ENCODE data around the gene UCK2.

UCK2 gene

DNA sequence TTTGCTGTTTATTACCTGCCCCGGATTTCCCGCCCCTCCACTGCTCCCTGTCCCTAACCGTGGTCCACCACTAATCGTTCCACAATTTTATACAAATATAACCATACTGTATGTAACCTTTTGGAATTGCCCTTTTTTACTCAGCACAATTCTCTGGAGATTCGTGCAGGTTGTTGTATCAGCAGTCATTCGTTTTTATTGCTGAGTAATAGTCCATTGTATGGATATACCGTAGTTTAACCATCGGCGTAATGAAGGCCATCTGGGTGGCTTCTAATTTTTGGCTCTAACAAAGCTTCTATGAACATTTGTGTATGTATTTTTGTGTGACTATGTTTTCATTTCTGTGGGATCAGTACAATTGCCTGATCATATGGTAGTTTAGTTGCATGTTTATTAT, 50.0 kb downstream of the UCK2 start:
- TF ChIP-seq, protein P1, sequence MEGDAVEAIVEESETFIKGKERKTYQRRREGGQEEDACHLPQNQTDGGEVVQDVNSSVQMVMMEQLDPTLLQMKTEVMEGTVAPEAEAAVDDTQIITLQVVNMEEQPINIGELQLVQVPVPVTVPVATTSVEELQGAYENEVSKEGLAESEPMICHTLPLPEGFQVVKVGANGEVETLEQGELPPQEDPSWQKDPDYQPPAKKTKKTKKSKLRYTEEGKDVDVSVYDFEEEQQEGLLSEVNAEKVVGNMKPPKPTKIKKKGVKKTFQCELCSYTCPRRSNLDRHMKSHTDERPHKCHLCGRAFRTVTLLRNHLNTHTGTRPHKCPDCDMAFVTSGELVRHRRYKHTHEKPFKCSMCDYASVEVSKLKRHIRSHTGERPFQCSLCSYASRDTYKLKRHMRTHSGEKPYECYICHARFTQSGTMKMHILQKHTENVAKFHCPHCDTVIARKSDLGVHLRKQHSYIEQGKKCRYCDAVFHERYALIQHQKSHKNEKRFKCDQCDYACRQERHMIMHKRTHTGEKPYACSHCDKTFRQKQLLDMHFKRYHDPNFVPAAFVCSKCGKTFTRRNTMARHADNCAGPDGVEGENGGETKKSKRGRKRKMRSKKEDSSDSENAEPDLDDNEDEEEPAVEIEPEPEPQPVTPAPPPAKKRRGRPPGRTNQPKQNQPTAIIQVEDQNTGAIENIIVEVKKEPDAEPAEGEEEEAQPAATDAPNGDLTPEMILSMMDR (IDR thresholded peaks at IDR 0.05) = no peak
- DNase-seq (ENCODE audit: low spot score) = no peak

DNA sequence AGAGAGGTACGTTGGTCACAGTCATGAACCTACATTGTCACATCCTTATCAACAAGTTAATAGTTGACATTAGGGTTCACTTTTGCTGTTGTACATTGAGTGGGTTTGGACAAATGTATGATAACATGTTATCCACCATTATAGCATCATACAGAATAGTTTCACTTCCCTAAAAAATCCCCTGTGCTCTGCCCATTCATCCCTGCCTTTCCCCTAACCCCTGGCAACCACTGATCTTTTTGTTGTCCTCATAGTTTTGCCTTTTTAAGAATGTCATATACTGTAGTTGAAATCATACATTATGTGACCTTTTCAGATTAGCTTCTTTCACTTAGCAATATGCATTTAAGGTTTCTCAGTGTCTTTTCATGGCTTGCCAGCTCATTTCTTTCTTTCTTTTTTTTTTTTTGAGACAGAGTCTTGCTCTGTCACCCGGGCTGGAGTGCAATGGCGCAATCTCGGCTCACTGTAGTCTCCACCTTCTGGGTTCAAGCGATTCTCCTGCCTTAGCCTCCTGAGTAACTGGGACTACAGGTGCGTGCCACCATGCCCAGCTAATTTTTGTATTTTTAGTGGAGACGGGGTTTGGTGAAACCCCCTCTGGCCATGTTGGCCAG, 50.6 kb downstream of the UCK2 start:
- Histone ChIP-seq H3K27ac (no peak overlapping the region), H3K4me3 (no peak overlapping the region)
- DNase-seq (ENCODE audit: low spot score) = no peak
- TF ChIP-seq, protein P1 (IDR thresholded peaks at IDR 0.05) = no peak

More for the DNA sequence above, 50.0 kb downstream of the UCK2 start:
- Histone ChIP-seq H3K27ac (no peak overlapping the region), H3K4me3 (no peak overlapping the region)

DNA sequence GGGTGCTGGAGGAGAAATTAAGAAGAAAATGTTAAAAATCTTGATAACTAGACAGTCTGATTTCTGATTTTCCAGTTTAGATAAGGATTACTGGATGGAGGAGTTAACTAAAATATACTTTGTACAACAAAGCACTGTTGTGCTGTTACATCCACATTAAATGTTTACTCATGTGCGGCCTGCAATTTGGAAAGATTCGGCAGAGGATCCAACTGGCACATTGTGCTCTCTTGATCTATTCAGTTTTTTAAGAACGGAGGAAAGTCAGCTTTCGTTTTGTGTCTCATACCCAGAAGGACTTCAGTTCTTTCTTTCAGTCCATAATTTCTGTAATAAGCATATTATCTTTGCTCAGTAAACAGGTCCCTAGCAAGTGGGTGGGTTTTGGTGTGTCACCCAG, 52.5 kb downstream of the UCK2 start:
- Histone ChIP-seq H3K4me3 (no peak overlapping the region), H3K27ac (no peak overlapping the region)
- TF ChIP-seq, protein P1 (IDR thresholded peaks at IDR 0.05) = no peak
- no peak for DNase-seq (ENCODE audit: low spot score)

DNA sequence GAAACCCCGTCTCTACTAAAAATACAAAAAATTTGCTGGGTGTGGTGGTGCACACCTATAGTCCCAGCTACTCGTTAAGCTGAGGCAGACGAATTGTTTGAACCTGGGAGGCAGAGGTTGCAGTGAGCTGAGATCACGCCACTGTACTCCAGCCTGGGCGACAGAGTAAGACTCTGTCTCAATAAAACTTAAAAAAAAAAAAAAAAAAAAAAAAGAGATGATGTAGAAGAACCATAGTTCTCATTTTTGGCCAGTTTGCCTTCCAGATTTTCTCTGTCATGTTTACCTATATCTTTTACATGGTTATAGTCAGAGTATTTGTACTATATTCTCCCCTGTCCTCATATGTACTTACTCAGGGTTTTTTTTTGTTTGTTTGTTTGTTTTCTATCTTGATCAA, 53.6 kb downstream of the UCK2 start:
- no peak overlapping the region for H3K27ac ChIP-seq
- no peak for DNase-seq (ENCODE audit: low spot score)
- TF ChIP-seq, protein P1 (IDR thresholded peaks at IDR 0.05) = no peak
- no peak overlapping the region for H3K4me3 ChIP-seq

DNA sequence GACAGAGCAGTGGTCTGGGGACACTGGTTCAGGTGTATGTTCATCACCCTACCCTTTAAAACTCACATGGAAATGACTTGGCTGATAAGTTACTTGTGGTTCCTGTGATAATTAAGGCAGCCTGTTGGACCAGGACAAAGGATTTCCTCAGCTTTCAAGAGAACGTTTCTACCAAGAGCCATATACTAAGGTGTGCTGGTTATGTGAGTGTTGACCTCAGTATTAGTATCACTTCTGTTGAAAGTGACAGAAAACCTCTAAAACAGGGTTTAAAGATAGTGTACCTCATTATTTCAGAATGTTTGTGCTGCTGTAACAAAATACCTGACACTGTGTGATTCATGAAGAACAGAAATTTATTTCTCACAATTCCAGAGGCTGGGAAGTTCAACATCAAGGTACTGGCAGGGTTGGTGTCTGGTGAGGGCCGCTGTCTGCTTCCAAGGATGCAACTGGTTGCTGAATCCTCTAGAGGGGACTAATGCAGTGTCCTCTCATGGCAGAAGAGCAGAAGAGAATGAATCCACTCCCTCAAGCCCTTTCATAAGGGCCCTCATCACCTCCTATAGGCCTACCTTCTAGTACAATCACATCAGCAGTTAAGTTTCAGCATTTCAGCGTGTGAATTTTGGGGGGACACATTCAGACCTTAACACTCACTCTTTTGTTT, 54.9 kb downstream of the UCK2 start:
- DNase-seq (ENCODE audit: low spot score) = no peak
- Histone ChIP-seq H3K27ac (no peak overlapping the region), H3K4me3 (no peak overlapping the region)
- TF ChIP-seq, protein P1 (IDR thresholded peaks at IDR 0.05) = no peak

DNA sequence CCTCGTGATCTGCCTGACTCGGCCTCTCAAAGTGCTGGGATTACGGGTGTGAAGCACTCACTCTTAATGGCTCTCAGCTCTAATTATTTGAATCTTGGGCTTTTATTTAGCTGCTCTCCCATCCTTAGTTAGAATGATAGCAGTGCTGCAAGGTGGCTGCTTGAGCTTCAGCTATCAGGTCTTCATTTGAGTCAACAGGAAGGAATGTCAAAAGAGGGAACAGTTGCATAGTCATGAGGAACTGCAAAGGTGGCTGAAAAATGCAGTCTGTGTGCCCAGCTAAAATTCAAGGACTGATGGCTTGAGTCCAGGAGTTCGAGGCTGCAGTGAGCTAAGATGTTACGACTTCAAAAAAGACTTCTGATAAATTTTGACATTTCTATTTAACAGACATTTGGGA, 55.6 kb downstream of the UCK2 start:
- Histone ChIP-seq H3K27ac (no peak overlapping the region), H3K4me3 (no peak overlapping the region)
- TF ChIP-seq, protein P1 (IDR thresholded peaks at IDR 0.05) = no peak
- no peak for DNase-seq (ENCODE audit: low spot score)

Measured in coronary artery (tissue), 2 donors.